Smooth muscle cell (in vitro differentiated cells): ENCODE results near the gene TAF1. TPM values are rescaled to one million over a fixed set of nuclear protein-coding genes. Genes with fewer than 3 reads are reported as not detected.

Experiments
- DNase-seq: peaks from one replicate; lab custom pipeline; 2025; ENCODE audit not compliant: unreplicated experiment; lab: John Stamatoyannopoulos, UW
- H2AFZ ChIP-seq: fragments of 200-600 bp; sonication (generic); 2 replicates; pipeline ENCODE4 v1.6.0; 2016; ENCODE audit warnings: antibody characterized with exemption, low read depth, mild to moderate bottlenecking
- H3F3A ChIP-seq: fragments of 200-600 bp; sonication (generic); 2 replicates; pipeline ENCODE4 v1.6.0; 2017; ENCODE audit warnings: antibody characterized with exemption, low read depth
- H3K27ac ChIP-seq: fragments of 200-600 bp; sonication (generic); 2 replicates; pipeline ENCODE4 v1.5.1; 2016; ENCODE audit warnings: low read depth, mild to moderate bottlenecking
- H3K27me3 ChIP-seq: fragments of 200-600 bp; sonication (generic); 2 replicates; pipeline ENCODE4 v1.6.1; 2016; ENCODE audit warnings: low read depth, mild to moderate bottlenecking
- H3K36me3 ChIP-seq: fragments of 200-600 bp; sonication (generic); 2 replicates; pipeline ENCODE4 v1.5.1; 2016; ENCODE audit warnings: low read depth
- H3K4me1 ChIP-seq: fragments of 200-600 bp; sonication (generic); 2 replicates; pipeline ENCODE4 v1.5.1; 2016; ENCODE audit warnings: low read depth
- H3K4me2 ChIP-seq: fragments of 200-600 bp; sonication (generic); 2 replicates; pipeline ENCODE4 v1.6.0; 2016; ENCODE audit warnings: mild to moderate bottlenecking
- H3K4me3 ChIP-seq: fragments of 200-600 bp; sonication (generic); 2 replicates; pipeline ENCODE4 v1.5.1; 2016; ENCODE audit warnings: mild to moderate bottlenecking
- H3K79me2 ChIP-seq: fragments of 200-600 bp; sonication (generic); 2 replicates; pipeline ENCODE4 v1.6.0; 2016; ENCODE audit warnings: low read depth, mild to moderate bottlenecking
- H3K9ac ChIP-seq: fragments of 200-600 bp; sonication (generic); 2 replicates; pipeline ENCODE4 v1.6.0; 2016; ENCODE audit warnings: low read depth
- H3K9me3 ChIP-seq: fragments of 200-600 bp; sonication (generic); replicated peaks from 2 replicates; pipeline ENCODE4 v1.5.1; 2016; ENCODE audit warnings: low read depth
- H4K20me1 ChIP-seq: fragments of 200-600 bp; sonication (generic); 2 replicates; pipeline ENCODE4 v1.6.0; 2016; ENCODE audit warnings: low read depth
- WGBS: methylation state at CpG from one replicate; pipeline ENCODE4 v1.1.7; 2016; ENCODE audit warnings: low lambda C conversion rate; 5-methylcytosine and 5-hydroxymethylcytosine counted together
- polyA plus RNA-seq: library from polyadenylated mRNA; unstranded; fragments of >200 nt; fragmentation: Nextera tagmentation; extraction: Ambion mirVana; gene quantifications from 2 replicates; pipeline ENCODE4 v1.2.1, GENCODE V29; 2016
- total RNA-seq: library from RNA; depleted of rRNA; stranded (reverse); fragments of >200 nt; gene quantifications from 2 replicates; pipeline ENCODE4 v1.2.3, GENCODE V29; 2014
- TF ChIP-seq, protein P1 (sequence below): fragments of 200-600 bp; sonication (generic); IDR thresholded peaks from 2 replicates; pipeline ENCODE4 v1.5.1; 2017; ENCODE audit warnings: borderline replicate concordance, mild to moderate bottlenecking, antibody characterized with exemption; ENCODE audit not compliant: insufficient read depth, poor library complexity, severe bottlenecking

Gene TAF1
- total and polyA plus RNA-seq, 2 experiments from 2014 or later: 2.7 to 14.0 TPM

GRCh38 chrX:71365356-71365874 lies 742 bp upstream of the TAF1 start:
- 42% methylated on average over 16 of the region's 16 CpGs for WGBS

GRCh38 chrX:71366674-71367256 lies 608 bp downstream of the TAF1 start:
- WGBS: 41% methylated on average over 36 of the region's 36 CpGs
- peaks cover 22% of the 10 kb centered on the region for H4K20me1 ChIP-seq
- DNase-seq: no peak
- H3K27ac ChIP-seq: peak overlapping the region; percentile 91
- no peaks in the 10 kb centered on the region for H3K4me1 ChIP-seq
- H3K4me2 ChIP-seq: peak overlapping the region; percentile 88
- no peak overlapping the region for H2AFZ ChIP-seq
- H3K79me2 ChIP-seq: peaks cover 34% of the 10 kb centered on the region
- no peaks in the 10 kb centered on the region for H3K36me3 ChIP-seq
- TF ChIP-seq, protein P1, sequence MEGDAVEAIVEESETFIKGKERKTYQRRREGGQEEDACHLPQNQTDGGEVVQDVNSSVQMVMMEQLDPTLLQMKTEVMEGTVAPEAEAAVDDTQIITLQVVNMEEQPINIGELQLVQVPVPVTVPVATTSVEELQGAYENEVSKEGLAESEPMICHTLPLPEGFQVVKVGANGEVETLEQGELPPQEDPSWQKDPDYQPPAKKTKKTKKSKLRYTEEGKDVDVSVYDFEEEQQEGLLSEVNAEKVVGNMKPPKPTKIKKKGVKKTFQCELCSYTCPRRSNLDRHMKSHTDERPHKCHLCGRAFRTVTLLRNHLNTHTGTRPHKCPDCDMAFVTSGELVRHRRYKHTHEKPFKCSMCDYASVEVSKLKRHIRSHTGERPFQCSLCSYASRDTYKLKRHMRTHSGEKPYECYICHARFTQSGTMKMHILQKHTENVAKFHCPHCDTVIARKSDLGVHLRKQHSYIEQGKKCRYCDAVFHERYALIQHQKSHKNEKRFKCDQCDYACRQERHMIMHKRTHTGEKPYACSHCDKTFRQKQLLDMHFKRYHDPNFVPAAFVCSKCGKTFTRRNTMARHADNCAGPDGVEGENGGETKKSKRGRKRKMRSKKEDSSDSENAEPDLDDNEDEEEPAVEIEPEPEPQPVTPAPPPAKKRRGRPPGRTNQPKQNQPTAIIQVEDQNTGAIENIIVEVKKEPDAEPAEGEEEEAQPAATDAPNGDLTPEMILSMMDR: no peak
- H3K4me3 ChIP-seq: peak overlapping the region; percentile 60
- H3K9ac ChIP-seq: peak overlapping the region; percentile 73
- H3K27me3 ChIP-seq: no peaks in the 10 kb centered on the region
- H3K9me3 ChIP-seq: no peaks in the 10 kb centered on the region
- no peaks in the 10 kb centered on the region for H3F3A ChIP-seq

More at GRCh38 chrX:71365356-71365874, 742 bp upstream of the TAF1 start:
- Histone ChIP-seq H3K9ac (peak overlapping the region; percentile 83), H3F3A (no peaks in the 10 kb centered on the region), H3K36me3 (no peaks in the 10 kb centered on the region), H3K4me3 (peak overlapping the region; percentile 72), H3K4me1 (no peaks in the 10 kb centered on the region), H3K27me3 (no peaks in the 10 kb centered on the region), H3K27ac (peak overlapping the region; percentile 91), H3K9me3 (no peaks in the 10 kb centered on the region), H4K20me1 (peaks cover 10% of the 10 kb centered on the region), H2AFZ (no peak overlapping the region), H3K79me2 (peaks cover 22% of the 10 kb centered on the region), H3K4me2 (peak overlapping the region; percentile 88)
- DNase-seq: no peak
- TF ChIP-seq, protein P1: no peak

DNA sequence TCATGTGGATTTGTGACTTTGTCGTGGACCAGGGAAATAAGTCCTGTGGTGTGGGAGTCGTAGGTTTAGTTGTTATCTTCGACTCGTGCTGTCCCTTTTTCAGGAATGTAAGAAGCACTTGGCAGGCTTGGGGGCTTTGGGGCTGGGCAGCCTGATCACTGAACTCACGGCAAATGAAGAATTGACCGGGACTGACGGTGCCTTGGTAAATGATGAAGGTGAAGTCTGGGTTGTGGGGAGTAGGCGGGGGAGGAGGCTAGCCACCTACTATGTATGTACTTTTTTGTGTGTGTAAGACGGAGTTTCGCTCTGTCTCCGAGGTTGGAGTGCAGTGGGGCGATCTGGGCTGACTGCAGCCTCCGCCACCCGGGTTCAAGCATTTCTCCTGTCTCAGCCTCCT lies 1.2 kb downstream of the TAF1 start:
- 58% methylated on average over 14 of the region's 14 CpGs for WGBS

More for the DNA sequence above, 1.2 kb downstream of the TAF1 start:
- peak overlapping the region; percentile 91 for H3K27ac ChIP-seq
- no peaks in the 10 kb centered on the region for H3K4me1 ChIP-seq
- H3K27me3 ChIP-seq: no peaks in the 10 kb centered on the region
- H3K4me3 ChIP-seq: peak overlapping the region; percentile 60
- H4K20me1 ChIP-seq: peaks cover 28% of the 10 kb centered on the region
- H3K4me2 ChIP-seq: peak overlapping the region; percentile 88
- no peak for DNase-seq
- no peaks in the 10 kb centered on the region for H3K36me3 ChIP-seq
- peaks cover 34% of the 10 kb centered on the region for H3K79me2 ChIP-seq
- H2AFZ ChIP-seq: no peak overlapping the region
- TF ChIP-seq, protein P1: no peak
- H3K9ac ChIP-seq: no peak overlapping the region
- no peaks in the 10 kb centered on the region for H3K9me3 ChIP-seq
- H3F3A ChIP-seq: no peaks in the 10 kb centered on the region
